PC-9 (cell line): Measurements from ENCODE around the gene TRIM28. TPM values are rescaled to one million over a fixed set of nuclear protein-coding genes. Genes with fewer than 3 reads are reported as not detected.

Source experiments
- BruUV-seq: library from RNA; stranded (reverse); fragments of 400-500 nt; replicated peaks from 2 replicates; lab custom pipeline; 2021; lab: Mats Ljungman, UMichigan
- CTCF ChIA-PET: fragments of 300-600 bp; sonication (Branson Sonifier 250); formaldehyde crosslinking; loops from one replicate; lab custom pipeline; 2022; ENCODE audit warnings: antibody characterized with exemption; lab: Charles Lee
- POLR2A ChIA-PET: fragments of 300-600 bp; sonication (Branson Sonifier 250); formaldehyde crosslinking; loops from one replicate; lab custom pipeline; 2022; ENCODE audit warnings: antibody characterized with exemption; ENCODE audit not compliant: unreplicated experiment; lab: Charles Lee
- DNase-seq, 2 experiments: peaks; one replicate each; pipeline versions ENCODE4 v3.0.0 to v3.0.0-alpha.2; 2015 to 2022; ENCODE audit warnings: mixed read lengths in 1 of 2
- H2AFZ ChIP-seq: fragments of 200-600 bp; sonication (generic); 2 replicates; pipeline ENCODE4 v1.8.1; 2017; ENCODE audit warnings: antibody characterized with exemption
- H3F3A ChIP-seq: fragments of 200-600 bp; sonication (generic); 2 replicates; pipeline ENCODE4 v1.8.1; 2017; ENCODE audit warnings: antibody characterized with exemption, mild to moderate bottlenecking, low read depth; ENCODE audit not compliant: insufficient read depth
- H3K27ac ChIP-seq: fragments of 200-600 bp; sonication (generic); 2 replicates; pipeline ENCODE4 v1.6.1; 2016; ENCODE audit warnings: mixed run types
- H3K27me3 ChIP-seq: fragments of 200-600 bp; sonication (generic); 2 replicates; pipeline ENCODE4 v1.6.1; 2016; ENCODE audit warnings: low read depth, mixed run types; ENCODE audit not compliant: insufficient read depth
- H3K36me3 ChIP-seq: fragments of 200-600 bp; sonication (generic); 2 replicates; pipeline ENCODE4 v1.6.1; 2016; ENCODE audit warnings: low read depth, mixed run types
- H3K4me1 ChIP-seq: fragments of 200-600 bp; sonication (generic); replicated peaks from 2 replicates; pipeline ENCODE4 v1.6.1; 2016; ENCODE audit warnings: mixed run types; ENCODE audit not compliant: insufficient read depth
- H3K4me2 ChIP-seq: fragments of 200-600 bp; sonication (generic); 2 replicates; pipeline ENCODE4 v1.6.1; 2017; ENCODE audit warnings: mixed run types
- H3K4me3 ChIP-seq: fragments of 200-600 bp; sonication (generic); 2 replicates; pipeline ENCODE4 v1.6.1; 2016; ENCODE audit warnings: mixed run types
- H3K79me2 ChIP-seq: fragments of 200-600 bp; sonication (generic); 2 replicates; pipeline ENCODE4 v1.6.1; 2017; ENCODE audit warnings: low read depth, mixed run types
- H3K9me2 ChIP-seq: fragments of 200-600 bp; sonication (generic); 2 replicates; pipeline ENCODE4 v1.8.1; 2017; ENCODE audit warnings: mild to moderate bottlenecking; ENCODE audit not compliant: insufficient read depth
- H3K9me3 ChIP-seq: fragments of 200-600 bp; sonication (generic); 2 replicates; pipeline ENCODE4 v1.8.1; 2016; ENCODE audit warnings: low read depth; ENCODE audit not compliant: insufficient read depth
- H4K20me1 ChIP-seq: fragments of 200-600 bp; sonication (generic); 2 replicates; pipeline ENCODE4 v1.8.1; 2017; ENCODE audit not compliant: insufficient read depth
- EZH2 ChIP-seq: fragments of 200-600 bp; sonication (generic); IDR thresholded peaks from 2 replicates; pipeline ENCODE4 v1.8.0; 2017; ENCODE audit warnings: antibody characterized with exemption, low read depth
- intact Hi-C: fragments of 100-400 bp; cut with micrococcal nuclease; formaldehyde crosslinking; loops from one replicate; pipeline ENCODE4 v1.10.0; 2022; ENCODE audit not compliant: unreplicated experiment
- total RNA-seq: library from RNA; stranded (reverse); gene quantifications from 2 replicates; pipeline ENCODE4 v1.2.3, GENCODE V29; 2021
- TF ChIP-seq, protein P1 (sequence below): fragments of 200-600 bp; sonication (generic); conservative IDR thresholded peaks from 2 replicates; pipeline ENCODE4 v1.6.1; 2017; ENCODE audit warnings: mixed run types, antibody characterized with exemption, mild to moderate bottlenecking, moderate library complexity

TRIM28 gene
- total RNA-seq, 1 experiment from 2014 or later: 322 TPM

DNA sequence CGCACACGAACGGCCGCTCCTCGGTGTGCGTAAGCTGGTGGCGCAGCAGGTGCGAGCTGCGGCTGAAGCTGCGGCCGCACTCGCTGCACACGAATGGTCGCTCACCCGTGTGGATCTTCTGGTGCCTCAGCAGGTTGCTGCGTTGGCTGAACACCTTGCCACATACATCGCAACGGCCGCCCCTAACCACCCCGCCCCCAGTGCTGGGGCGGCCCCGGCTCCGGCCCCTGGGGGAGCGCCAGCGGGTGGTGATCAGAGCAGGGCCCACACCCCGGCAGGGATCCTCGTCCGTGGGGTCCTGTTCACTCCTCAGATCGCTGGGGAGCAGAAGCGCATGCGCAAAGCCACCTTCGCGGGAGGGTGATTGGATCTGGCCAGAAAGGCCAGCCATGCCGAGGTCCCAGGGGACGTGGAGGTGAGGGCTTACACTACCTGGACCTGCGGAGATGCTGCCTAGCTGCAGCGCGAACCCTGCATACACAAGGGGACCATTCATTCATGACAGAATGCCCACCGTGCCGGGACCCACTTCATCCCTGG is 19.2 kb downstream of the TRIM28 start:
- intact Hi-C loops: no loop called here
- POLR2A ChIA-PET: no interaction called here
- H3K4me3 ChIP-seq: no peak overlapping the region

GRCh38 chr19:58563823-58564222 is 20.0 kb downstream of the TRIM28 start:
- Histone ChIP-seq H3K9me3 (no peaks in the 10 kb centered on the region), H2AFZ (no peak overlapping the region), H3F3A (no peaks in the 10 kb centered on the region), H3K4me1 (no peaks in the 10 kb centered on the region), H3K27ac (no peak overlapping the region), H3K79me2 (no peaks in the 10 kb centered on the region), H3K9me2 (no peaks in the 10 kb centered on the region), H3K4me2 (no peak overlapping the region), H4K20me1 (no peaks in the 10 kb centered on the region), H3K4me3 (no peak overlapping the region), H3K27me3 (no peaks in the 10 kb centered on the region), H3K36me3 (no peaks in the 10 kb centered on the region)
- ChIA-PET CTCF (no interaction called here), POLR2A (no interaction called here)
- BruUV-seq: no TSS peak
- no peak for DNase-seq
- TF ChIP-seq, protein P1, sequence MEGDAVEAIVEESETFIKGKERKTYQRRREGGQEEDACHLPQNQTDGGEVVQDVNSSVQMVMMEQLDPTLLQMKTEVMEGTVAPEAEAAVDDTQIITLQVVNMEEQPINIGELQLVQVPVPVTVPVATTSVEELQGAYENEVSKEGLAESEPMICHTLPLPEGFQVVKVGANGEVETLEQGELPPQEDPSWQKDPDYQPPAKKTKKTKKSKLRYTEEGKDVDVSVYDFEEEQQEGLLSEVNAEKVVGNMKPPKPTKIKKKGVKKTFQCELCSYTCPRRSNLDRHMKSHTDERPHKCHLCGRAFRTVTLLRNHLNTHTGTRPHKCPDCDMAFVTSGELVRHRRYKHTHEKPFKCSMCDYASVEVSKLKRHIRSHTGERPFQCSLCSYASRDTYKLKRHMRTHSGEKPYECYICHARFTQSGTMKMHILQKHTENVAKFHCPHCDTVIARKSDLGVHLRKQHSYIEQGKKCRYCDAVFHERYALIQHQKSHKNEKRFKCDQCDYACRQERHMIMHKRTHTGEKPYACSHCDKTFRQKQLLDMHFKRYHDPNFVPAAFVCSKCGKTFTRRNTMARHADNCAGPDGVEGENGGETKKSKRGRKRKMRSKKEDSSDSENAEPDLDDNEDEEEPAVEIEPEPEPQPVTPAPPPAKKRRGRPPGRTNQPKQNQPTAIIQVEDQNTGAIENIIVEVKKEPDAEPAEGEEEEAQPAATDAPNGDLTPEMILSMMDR: no peak
- no peak for TF ChIP-seq EZH2
- intact Hi-C loops: no loop called here

More for the DNA sequence above, 19.2 kb downstream of the TRIM28 start:
- Histone ChIP-seq H3K79me2 (no peaks in the 10 kb centered on the region), H3K9me3 (no peaks in the 10 kb centered on the region), H3K4me1 (no peaks in the 10 kb centered on the region), H4K20me1 (no peaks in the 10 kb centered on the region), H3K4me2 (no peak overlapping the region), H3F3A (no peaks in the 10 kb centered on the region), H3K36me3 (no peaks in the 10 kb centered on the region), H3K27me3 (no peaks in the 10 kb centered on the region), H3K9me2 (no peaks in the 10 kb centered on the region), H2AFZ (no peak overlapping the region), H3K27ac (no peak overlapping the region)
- no peak for DNase-seq
- CTCF ChIA-PET: no interaction called here
- TF ChIP-seq, protein P1: no peak
- no peak for TF ChIP-seq EZH2
- BruUV-seq: no TSS peak

DNA sequence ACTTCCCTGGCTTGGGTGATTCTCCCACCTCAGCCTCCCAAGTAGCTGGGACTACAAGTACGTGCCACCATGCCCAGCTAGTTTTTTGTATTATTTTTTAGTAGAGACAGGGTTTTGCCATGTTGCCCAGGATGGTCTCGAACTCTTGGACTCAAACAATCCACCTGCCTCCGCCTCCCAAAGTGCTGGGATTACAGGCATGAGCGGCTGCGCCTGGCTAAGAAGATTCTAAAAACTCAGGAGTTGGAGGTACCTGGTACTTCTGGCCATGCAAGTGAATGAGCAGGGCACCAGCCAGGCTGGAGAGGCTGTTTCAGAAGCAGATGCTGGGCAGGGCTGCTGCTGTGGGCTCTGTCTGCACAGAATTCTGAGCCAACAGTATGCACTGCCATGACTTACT is 23.1 kb downstream of the TRIM28 start:
- no peak overlapping the region for H3K4me2 ChIP-seq
- H3F3A ChIP-seq: no peaks in the 10 kb centered on the region
- no peaks in the 10 kb centered on the region for H4K20me1 ChIP-seq
- no peaks in the 10 kb centered on the region for H3K9me3 ChIP-seq
- intact Hi-C loops: no loop called here
- H3K9me2 ChIP-seq: no peaks in the 10 kb centered on the region
- TF ChIP-seq, protein P1: no peak
- TF ChIP-seq EZH2: no peak
- no TSS peak for BruUV-seq
- H3K4me3 ChIP-seq: no peak overlapping the region
- CTCF ChIA-PET: no interaction called here
- no peak overlapping the region for H2AFZ ChIP-seq
- H3K27ac ChIP-seq: no peak overlapping the region
- no peaks in the 10 kb centered on the region for H3K79me2 ChIP-seq
- no peaks in the 10 kb centered on the region for H3K36me3 ChIP-seq
- no peaks in the 10 kb centered on the region for H3K4me1 ChIP-seq
- no peaks in the 10 kb centered on the region for H3K27me3 ChIP-seq
- POLR2A ChIA-PET: no interaction called here
- no peak for DNase-seq
